Activated effector memory CD4-positive, alpha-beta T cell treated with anti-CD3 and anti-CD28 coated beads, Interleukin-2, amount 50 U/mL, for 16 hours (primary cell): ENCODE data around the gene NOTCH4.
"Not testable (repeated sequence)": the region's sequence is repeated elsewhere in the genome, so short reads cannot be mapped to it uniquely, and the experiment has no call there.

ENCODE experiments used
- DNase-seq: peaks from one replicate; pipeline ENCODE4 v3.0.0-alpha.2; 2020

NOTCH4 gene

DNA sequence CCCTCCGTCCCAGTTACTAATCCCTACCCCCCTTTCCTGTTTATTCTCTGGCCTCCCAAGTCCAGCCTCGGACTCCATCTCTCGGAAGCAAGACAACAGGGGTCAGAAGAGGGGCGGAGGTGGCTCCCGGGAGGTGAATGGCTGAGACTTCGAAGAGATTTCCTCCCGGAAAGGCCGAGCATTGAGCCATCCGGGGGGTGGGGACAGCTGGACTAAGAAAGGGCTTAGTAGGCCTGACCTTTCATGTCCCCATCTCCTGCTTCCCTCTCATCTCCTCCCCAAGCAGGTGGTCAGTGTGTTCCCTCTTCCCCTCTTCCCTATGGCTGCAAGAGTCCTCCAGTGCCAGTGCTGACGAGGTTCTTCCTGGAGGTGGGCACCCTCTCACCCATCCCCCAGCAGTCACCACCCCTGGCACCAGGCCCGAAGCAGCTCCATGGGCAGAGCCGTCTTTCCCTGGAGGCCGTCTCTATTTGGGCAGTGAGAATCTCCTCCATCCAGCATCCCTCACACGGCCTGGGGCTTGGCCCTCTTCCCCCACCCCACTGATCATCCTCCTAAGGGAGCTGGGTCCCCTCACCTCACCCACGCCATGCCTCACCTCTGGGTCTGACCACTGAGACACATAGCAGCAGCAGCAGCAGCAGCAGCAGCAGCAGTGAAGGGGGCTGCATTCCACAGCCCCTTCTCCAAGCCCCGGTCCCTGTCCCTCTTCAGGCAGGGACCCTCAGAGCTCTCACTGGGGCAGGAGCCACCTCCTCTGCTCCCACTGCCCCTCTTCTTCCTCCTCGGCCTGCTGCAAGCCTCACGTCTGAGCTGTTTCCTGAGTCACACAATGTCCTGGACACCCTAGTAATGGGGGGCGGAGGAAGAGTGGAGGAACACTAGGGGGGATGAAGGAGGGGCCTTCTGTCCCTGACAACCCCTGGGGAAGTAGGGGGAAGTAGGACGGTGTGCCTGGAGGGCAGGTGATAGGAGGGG, at the start of gene NOTCH4:
NOTCH4 (minus strand) TSS at position 810 of the 978 bp plus-strand sequence; CDS start at position 671, 139 bp downstream.
- no peak for DNase-seq

DNA sequence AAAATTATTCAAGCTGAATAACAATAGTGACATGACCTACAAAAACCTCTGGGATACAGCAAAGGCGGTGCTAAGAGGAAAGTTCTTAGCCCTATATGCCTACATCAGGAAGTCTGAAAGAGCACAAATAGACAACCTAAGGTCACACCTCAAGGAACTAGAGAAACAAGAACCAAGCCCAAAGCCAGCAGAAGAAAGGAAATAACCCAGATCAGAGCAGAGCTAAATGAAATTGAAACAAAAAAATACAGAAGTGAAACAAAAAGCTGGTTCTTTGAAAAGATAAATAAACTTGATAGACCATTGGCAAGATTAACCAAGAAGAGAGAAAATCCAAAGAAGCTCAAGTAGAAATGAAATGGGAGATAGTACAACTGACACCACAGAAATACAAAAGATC, 47.6 kb upstream of the NOTCH4 start:
- DNase-seq = no peak

DNA sequence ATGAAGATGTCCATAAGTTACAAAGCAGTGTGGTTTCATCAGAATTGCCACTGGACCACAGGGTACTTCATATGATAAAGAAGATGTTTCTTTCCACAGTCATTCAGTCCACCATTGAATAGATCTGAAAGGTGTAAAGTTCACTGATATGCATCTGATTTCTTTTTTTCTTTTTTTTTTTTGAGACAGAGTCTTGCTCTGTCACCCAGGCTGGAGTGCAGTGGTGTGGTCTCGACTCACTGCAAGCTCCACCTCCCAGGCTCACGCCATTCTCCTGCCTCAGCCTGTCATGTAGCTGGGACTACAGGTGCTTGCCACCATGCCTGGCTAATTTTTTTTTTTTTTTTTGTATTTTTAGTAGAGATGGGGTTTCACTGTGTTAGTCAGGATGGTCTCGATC, 44.6 kb upstream of the NOTCH4 start:
- DNase-seq = not testable (repeated sequence)

DNA sequence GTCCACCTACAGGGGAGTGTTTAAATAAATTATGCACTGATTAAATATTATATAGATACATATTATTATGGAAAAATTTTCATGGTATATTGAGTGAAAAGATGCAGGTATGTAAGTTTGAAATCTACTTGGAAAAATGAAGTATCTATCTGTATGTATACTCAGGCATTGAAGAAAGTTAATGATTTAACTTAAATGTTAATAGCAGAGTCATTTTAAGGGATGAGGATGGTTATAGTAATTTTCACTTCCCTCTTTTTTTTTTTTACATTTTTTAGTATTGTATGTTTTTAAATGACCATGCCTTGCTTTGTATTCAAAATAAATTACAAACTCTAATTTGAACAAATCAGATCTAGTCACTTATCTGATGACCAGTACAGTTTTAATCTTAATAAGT, 43.2 kb upstream of the NOTCH4 start:
- DNase-seq = no peak

DNA sequence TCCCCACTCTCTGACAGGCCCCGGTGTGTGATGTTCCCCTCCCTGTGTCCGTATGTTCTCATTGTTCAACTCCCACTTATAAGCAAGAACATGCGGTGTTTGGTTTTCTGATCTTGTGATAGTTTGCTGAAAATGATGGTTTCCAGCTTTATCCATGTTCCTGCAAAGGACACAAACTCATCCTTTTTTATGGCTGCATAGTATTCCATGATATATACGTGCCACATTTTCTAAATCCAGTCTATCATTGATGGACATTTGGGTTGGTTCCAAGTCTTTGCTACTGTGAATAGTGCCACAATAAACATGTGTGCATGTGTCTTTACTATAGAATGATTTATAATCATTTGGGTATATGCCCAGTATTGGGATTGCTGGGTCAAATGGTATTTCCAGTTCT, 33.4 kb upstream of the NOTCH4 start:
- DNase-seq = not testable (repeated sequence)

DNA sequence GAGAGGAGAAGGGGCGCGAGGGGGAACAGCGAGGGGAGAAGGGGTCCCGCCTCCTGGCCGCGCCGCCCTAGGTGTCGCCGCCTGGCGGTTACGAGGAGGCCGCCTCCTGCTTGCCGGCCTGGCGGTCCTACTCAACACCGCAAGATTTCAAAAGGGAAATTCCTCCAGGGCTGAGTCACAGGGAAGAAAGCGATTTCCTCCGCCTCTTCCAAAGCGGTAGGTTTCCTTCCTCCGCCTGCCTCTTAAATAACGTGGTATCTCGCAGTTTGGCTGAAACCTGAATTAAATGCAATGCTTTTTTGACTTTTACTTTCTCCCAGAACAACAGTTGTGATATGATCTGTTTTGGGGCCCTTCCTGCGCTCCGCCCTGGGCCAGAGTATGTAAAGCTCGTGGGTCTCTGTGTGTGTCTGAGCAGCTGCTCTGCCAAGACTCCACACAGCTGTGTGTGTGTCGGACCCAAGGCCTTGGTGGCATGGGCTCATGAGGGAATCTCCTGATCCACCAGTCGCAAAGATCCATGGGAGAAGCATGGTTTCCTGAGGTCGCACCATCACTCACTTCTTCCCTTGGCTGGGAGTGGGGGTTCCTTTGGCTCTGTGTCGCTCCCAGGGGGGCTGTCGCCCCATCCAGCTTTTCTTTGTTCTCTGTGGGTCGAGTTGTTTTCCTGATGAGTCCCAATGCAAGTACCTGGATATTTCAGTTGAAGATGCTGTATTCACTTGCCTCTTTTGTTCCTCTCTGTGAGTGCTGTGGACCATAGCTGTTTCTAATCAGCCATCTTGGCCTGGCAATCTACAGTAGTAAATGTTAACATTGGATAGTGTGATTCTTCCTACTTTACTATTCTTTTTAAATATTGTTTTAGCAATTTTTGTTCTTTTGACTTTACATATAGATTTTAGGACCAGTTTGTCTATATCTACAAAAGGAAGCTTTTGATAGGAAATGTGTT, 31.6 kb upstream of the NOTCH4 start:
- peak; percentile 85 for DNase-seq

DNA sequence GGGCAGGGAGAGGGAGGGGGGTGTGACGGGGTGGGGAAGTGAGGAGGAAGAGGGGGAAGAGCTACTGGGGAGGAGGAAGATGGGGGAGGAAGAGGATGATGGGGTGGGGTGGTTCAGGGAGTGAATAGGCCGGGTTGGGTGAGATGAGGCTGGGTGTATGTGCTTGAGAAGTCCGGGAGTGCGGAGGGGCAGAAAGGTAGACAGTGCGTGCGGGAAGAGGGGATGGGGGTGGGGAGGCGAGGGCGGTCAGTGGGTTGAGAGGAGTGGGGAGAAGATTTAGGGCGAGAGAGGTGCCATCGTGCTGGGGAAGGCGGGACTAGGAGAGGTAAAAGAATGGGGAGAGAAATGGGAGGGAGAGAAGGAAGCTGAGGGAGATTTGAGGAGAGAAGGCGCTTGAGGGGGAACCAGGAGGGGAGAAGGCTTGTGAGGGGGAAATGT, 30.9 kb upstream of the NOTCH4 start:
- DNase-seq = no peak

DNA sequence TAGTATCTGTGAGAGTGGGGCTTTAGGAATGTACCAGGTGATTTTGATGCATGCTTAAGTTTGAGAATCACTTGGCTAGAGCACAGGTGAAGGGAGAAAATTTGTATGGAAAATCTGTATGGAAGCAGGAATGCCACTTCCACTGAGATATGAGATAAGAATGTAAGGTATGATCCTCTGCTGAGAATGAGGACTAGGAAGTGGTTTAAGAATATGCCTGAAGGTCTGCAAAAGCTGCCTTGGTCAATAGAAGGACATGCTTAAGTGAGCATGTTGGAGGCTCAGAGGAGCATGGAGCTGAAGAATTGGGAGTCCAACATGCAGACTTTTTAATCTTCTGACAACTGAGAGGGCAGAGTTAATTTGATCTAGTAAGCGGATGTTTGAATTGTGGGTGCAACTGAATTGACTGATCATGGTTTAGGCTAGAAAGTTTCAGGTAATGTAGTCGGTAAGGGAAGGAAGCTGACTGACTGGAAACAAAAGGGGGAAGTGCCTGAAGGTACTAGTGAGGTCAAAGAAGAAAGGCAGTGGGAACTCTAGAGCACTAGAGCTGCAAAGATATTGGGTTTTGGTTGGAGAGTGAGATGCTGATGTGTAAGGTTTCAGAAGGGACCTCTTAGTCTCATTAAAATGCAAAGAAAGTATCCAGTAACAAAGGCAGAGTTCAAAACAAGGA, 28.6 kb upstream of the NOTCH4 start:
- DNase-seq = no peak

DNA sequence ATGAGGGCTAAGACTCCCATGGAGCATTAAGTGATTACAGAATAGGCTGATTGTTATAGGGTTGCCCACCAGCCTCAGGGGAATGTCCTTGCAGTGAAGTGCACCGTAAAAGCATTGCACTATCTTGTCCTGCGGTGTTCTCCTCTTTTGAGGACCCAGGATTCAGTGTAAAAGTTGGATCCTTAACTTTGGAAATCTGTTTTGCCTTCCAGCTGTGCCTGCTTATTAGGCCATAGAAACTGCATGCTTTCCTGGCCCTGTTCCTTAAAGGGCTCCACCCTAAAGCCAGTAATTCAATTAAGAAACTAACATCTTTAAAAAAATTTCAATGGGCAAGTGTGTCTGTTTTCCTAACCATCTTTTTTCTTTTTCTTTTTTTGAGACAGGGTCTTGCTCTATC, 25.4 kb upstream of the NOTCH4 start:
- DNase-seq = no peak

DNA sequence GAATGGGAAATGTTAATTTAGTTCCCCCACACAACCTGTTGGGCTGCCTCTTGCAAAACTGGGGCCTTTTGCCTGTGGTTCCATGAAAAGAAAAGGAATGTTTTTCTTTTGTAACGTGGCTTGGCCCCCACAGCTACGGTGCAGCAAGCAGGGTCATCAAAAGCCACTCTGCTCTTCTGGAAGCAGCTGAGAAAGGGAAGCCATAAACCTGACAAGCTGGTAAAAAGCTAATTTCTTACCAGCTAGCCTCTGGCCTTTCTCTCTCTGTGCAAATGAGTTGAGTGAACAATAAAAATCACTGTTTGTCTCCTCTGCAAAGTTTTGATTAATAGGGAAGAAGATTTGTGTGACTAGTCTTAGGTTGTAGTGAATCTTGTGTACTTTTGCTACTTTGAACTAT, 23.5 kb upstream of the NOTCH4 start:
- no peak for DNase-seq

DNA sequence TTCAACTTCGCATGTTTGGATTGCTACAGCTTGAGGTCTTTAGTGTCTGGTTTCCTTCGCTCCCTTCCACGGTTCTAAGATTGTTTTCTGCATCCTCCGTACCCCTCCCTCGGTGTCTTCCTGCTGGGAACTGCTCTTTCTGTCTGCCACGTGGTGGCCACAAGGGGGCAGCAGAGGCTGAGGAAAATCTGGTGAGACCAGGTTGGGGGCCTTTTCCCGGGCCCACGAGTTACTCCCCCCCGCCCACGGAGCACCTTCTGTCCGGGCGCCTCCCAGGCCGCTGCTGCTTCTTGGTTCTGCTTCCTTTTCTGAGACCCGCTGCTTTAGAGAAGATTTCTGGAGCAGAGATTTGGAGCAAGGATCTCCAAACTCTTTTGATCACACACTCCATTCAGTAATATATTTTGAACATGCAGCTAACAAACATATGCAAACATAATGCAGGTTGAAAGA, 21.1 kb upstream of the NOTCH4 start:
- peak; percentile 89 for DNase-seq

DNA sequence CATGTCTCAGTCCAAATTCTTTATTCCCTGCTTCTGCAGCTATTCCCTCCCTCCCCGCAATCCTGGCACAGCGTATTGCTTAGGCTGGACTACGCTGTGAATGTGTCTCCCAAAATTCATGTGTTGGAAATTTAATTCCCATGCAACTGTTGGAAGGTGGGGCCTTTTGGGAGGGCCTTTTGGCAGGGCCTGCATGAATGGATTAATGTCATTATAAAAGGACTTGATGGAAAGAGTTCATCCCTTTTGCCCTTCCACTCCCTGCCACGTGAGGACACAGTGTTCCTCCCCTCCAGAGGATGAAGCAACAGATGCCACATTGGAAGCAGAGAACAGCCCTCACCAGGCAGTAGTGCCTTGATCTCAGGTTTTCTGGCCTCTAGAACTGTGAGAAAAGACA, 20.4 kb upstream of the NOTCH4 start:
- DNase-seq = no peak

DNA sequence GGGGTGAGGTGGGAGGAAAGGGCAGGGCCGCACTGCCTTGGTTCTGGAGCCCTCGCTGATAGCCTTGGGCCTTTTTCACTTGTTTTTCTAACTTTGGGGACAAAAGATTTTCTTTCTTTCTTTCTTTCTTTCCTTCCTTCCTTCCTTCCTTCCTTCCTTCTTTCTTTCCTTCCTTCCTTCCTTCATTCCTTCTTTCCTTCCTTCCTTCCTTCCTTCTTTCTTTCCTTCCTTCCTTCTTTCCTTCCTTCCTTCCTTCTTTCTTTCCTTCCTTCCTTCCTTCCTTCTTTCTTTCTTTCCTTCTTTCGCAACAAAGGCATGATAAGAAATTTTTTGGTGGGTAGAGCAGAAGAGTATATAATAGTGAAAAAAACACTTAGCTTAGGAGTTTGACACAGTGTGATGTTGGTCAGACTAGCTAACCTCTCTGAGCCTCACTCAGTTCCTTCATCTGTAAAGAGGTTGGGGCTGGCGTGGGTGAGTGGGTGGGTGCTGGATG, 18.5 kb upstream of the NOTCH4 start:
- DNase-seq = not testable (repeated sequence)

DNA sequence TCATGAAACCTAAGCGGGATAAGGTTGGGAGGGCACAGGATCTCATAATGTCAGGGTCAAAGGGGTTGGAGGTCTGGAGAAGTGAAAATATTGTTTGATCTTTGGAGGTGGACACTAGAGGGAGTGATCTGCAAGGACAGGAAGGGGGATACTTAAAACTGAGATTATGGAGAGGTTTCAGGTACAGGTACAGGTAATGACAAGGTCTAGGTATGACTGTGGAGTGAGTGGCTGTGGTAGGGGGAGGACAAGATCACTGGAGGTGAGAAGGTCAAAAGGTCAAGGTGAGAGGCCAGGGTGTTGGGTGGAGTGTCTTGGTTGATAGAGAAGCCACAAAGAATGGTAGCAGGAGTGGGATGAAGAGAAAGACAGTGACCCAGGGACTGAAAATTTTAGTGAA, 16.8 kb upstream of the NOTCH4 start:
- DNase-seq = no peak

DNA sequence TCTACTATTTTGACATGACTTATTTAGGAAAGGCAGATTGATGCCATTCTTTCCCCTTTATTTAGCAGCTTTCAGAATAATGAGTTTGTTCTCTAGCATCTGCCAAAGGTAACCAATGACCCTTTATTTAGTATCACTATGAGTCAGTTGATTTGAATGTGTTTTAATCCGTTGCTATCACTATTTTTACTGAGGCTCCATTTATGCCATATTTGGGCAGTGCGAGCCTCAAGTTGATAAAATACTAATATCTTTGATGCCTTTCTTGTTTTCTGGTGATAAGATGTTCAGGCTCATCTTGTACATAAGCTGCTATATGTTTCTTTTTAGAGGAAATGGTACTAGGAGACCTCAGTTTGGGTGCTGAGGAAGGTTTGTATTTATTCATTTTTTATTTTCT, 15.6 kb upstream of the NOTCH4 start:
- no peak for DNase-seq

DNA sequence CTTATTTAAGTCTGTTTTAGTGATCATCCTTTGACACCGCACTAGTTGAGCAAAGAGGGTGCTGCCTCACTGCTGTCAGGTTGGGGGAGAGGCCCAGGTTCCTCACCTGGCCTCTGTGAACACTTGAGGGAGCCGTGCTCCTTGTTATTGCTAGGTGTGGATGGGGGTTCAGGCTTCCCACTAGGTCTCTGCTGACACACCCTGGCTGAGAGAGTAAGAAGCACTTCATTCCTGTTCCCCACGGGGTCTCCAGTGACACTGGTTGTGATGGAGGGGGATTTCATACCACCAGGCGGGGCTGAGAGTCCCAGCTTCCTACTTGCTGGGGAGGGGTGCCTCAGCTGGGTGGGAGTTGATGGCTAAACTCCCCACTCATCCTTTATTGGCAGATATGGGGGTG, 11.1 kb upstream of the NOTCH4 start:
- no peak for DNase-seq

DNA sequence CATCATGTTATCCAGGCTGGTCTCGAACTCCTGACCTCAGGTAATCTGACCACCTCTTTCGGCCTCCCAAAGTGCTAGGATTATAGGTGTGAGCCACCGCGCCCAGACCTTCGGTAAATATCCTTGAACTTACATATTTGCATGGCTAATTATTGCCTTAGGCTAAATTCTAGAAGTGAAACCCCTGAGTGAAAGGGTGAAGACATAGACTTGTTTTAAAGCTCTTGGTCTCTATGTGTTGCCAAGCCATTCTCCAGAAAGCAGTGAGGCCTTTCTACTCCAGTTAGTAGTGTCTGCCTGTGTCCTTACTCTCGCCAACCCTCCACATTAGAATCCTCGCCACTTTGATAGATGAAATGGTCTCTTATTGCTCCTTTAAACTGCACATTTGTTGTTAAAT, 2.6 kb upstream of the NOTCH4 start:
- no peak for DNase-seq

DNA sequence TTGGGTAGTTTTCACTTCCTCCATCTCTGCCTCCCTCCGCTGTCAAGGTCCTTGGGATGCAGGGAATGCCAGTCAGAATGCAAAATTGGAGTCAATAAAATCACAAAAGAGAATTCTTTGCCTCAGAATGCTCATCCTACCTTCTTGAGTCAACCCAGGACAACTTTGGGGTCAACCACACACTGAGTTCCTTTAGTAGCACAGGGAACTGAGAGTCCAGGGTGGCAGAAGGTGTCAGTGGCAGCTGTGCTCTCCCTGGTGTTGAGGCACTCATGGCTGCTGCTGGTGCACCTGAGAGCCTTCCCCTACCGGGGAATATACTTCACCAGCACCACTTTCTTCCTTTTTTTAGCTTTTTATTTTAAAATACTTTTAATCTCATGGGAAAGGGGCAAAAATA, 829 bp upstream of the NOTCH4 start:
- DNase-seq = no peak

DNA sequence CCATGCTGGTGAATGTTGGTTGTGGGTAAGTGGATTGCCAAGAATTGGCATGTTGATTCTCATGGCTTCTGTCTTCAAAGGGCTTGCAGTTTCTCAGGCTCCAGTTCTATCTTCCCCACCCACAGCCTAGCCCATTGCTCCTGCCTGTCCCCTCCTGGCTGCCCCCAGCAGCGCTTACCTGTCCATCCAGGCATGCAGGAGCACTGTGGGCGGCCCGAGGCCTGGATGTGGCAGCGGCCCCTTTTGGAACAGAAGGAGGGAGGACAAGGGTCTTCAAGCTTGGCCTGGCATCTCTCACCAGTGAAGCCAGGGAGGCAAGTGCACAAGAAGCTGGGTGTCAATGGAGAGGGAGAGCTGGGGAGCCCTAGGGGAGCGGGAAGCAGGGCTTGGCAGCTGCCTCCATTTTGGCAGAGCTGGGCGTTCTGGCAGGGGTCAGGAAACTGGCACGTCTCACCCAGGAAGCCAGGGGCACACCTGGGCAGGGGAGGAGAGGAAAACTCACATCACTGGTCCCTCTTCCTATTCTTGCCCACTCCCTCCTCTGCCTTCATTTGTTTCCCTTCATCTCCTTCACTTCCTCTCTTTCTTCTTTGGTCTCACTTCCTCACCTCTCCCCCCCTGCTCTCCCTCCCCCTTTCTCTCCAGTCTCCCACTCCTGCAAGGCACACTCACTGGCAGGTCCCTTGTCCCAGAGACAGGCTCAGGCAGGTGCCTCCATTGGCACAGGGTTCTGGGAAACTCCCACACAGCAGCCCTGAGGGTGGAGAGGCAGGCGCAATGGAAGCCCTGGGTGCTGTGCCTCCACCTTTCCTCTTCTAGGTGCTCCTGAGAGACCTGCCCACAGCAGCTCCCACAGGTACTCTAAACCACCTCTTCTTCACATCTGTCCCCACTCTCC, 1.3 kb downstream of the NOTCH4 start:
- peak; percentile 51 for DNase-seq

DNA sequence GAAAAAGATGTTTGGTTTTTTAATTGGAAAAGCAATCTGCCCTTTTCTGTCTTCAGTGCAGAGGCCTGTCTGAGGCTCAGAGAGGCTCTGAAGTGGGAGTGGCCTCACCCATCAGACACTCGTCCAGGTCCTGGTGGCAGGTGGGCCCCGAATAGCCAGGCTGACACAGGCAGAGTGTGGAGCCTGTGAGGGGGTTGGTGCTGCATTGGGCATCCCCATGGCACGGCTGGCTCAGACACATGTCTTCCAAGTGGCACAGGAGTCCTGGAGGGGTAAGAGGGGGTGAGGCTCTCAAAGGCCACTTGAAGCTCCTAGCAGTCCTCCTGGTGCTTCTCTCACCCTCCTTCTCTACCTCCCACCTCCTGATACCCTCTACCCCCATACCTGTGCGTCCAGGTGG, 3.8 kb downstream of the NOTCH4 start:
- DNase-seq = peak; percentile 58

DNA sequence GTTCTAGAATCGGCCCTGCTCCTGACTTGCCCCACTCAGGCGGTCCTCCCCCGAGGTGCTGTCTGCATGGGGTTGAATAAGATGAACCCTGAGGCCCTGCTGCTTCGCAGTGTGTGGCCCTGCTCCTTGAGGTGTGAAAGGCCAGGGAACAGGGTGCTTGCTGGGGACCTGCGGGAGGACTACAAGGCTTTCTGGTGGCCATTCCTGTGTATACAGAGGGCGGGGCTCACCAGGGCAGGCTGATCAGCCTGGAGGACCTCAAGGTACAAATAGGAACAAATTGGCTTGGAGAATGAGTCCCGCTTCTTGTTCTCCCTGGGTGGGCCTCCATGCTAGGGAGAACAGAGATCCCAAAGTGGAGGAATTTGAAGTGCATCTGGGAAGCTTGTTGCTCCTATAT, 5.7 kb downstream of the NOTCH4 start:
- DNase-seq = no peak

DNA sequence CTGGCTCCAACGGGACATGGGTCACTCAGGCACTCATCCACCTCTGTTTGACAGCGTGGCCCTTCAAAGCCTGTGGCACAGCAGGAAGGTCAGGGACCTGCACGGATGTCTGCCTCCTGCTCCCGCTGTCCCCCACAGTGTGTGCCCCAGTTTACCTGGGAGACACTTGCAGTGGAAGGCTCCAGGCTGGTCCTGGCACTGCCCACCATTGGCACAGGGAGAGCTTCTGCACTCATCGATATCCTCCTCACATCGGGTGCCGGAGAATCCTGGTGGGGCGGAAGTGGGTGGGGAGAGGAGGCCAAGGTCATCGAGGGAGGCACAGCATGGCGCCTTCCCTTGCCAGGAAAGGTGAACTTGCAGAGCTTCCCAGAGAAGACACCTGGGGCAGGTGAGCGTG, 6.9 kb downstream of the NOTCH4 start:
- DNase-seq = peak; percentile 34
